Neural progenitor cell (in vitro differentiated cells): Measurements from ENCODE around the gene DNAJC18. TPM values are rescaled to one million over a fixed set of nuclear protein-coding genes. Genes with fewer than 3 reads are reported as not detected.

ENCODE experiments used
- DNase-seq: peaks from one replicate; pipeline ENCODE4 v3.0.0-alpha.2; 2016; ENCODE audit warnings: low spot score
- H2AFZ ChIP-seq: fragments of 200-600 bp; sonication (generic); replicated peaks from 2 replicates; pipeline ENCODE4 v1.6.1; 2016; ENCODE audit warnings: antibody characterized with exemption
- H3F3A ChIP-seq: fragments of 200-600 bp; sonication (generic); 2 replicates; pipeline ENCODE4 v1.6.1; 2016; ENCODE audit warnings: antibody characterized with exemption, low read depth
- H3K27ac ChIP-seq: fragments of 200-600 bp; sonication (generic); 2 replicates; pipeline ENCODE4 v1.5.1; 2016; ENCODE audit warnings: mild to moderate bottlenecking
- H3K27me3 ChIP-seq: fragments of 200-600 bp; sonication (generic); 2 replicates; pipeline ENCODE4 v1.6.1; 2016; ENCODE audit warnings: mild to moderate bottlenecking, moderate library complexity
- H3K36me3 ChIP-seq: fragments of 200-600 bp; sonication (generic); 2 replicates; pipeline ENCODE4 v1.5.1; 2016
- H3K4me1 ChIP-seq: fragments of 200-600 bp; sonication (generic); 2 replicates; pipeline ENCODE4 v1.6.1; 2016; ENCODE audit warnings: mixed run types
- H3K4me2 ChIP-seq: fragments of 200-600 bp; sonication (generic); 2 replicates; pipeline ENCODE4 v1.6.1; 2016
- H3K4me3 ChIP-seq: fragments of 200-600 bp; sonication (generic); 2 replicates; pipeline ENCODE4 v1.5.1; 2016
- H3K79me2 ChIP-seq: fragments of 200-600 bp; sonication (generic); 2 replicates; pipeline ENCODE4 v1.6.1; 2016; ENCODE audit warnings: low read depth
- H3K9ac ChIP-seq: fragments of 200-600 bp; sonication (generic); 2 replicates; pipeline ENCODE4 v1.6.1; 2016
- H3K9me3 ChIP-seq: fragments of 200-600 bp; sonication (generic); 2 replicates; pipeline ENCODE4 v1.5.1; 2016; ENCODE audit warnings: low read depth
- H4K20me1 ChIP-seq: fragments of 200-600 bp; sonication (generic); 2 replicates; pipeline ENCODE4 v1.6.1; 2016; ENCODE audit warnings: low read depth
- H3K27ac Mint-ChIP-seq: 3 replicates; pipeline ENCODE4 v1.8.0; 2021; ENCODE audit warnings: mixed read lengths
- H3K27me3 Mint-ChIP-seq: 2 replicates; pipeline ENCODE4 v1.8.0; 2022; ENCODE audit warnings: low read depth, mild to moderate bottlenecking, inconsistent platforms, moderate library complexity, mixed read lengths; ENCODE audit not compliant: insufficient read depth
- H3K36me3 Mint-ChIP-seq: 3 replicates; pipeline ENCODE4 v1.8.0; 2021; ENCODE audit warnings: mixed read lengths
- H3K4me1 Mint-ChIP-seq: 3 replicates; pipeline ENCODE4 v1.8.0; 2021; ENCODE audit warnings: mixed read lengths
- H3K4me3 Mint-ChIP-seq: 3 replicates; pipeline ENCODE4 v1.8.0; 2021; ENCODE audit warnings: mild to moderate bottlenecking, moderate library complexity, mixed read lengths
- H3K9me3 Mint-ChIP-seq: 3 replicates; pipeline ENCODE4 v1.8.0; 2020; ENCODE audit warnings: mixed read lengths
- EZH2 ChIP-seq: fragments of 200-600 bp; sonication (generic); IDR thresholded peaks from 2 replicates; pipeline ENCODE4 v1.6.1; 2017; ENCODE audit warnings: antibody characterized with exemption, mild to moderate bottlenecking, moderate library complexity
- EZH2phosphoT487 ChIP-seq: fragments of 200-600 bp; sonication (generic); IDR thresholded peaks from 2 replicates; pipeline ENCODE4 v1.6.1; 2017; ENCODE audit warnings: antibody characterized with exemption
- total RNA-seq: library from RNA; depleted of rRNA; stranded (reverse); fragments of >200 nt; gene quantifications from 2 replicates; pipeline ENCODE4 v1.2.3, GENCODE V29; 2015; ENCODE audit warnings: low replicate concordance
- TF ChIP-seq, protein P1 (sequence below): fragments of 200-600 bp; sonication (generic); IDR thresholded peaks from 2 replicates; pipeline ENCODE4 v1.5.1; 2017; ENCODE audit warnings: antibody characterized with exemption, mild to moderate bottlenecking

The DNAJC18 gene
- total RNA-seq, 1 donor from 2014 or later: 21.7 TPM

DNA sequence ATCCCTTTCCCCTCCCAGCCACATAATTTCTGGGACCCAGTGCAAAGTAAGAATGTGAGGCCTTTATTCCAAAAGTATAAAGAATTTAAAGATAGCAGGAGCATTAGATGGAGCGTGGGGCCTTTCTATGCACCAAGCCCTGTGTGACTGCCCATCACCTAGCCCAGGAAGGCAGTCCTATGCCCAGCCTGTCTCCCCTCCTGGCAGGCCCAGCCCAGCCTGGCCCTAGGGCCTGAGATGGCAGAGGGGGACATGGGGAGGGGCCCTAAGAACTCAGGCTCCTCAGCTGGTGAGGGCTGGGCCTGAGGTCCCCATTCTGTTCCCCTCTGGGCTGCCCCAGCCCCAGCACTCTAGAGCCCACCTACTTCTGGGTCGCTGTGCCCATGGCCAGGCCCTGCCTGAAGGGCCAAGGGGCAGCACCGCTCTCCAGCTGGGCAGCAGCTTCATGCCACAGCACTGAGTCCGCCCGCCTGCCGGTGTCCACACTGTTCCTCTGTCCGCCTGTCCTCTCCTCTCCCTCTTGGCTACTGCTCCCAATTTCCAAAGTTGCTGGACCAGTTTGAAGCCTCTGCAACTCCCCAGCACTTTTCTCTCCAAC lies 55.2 kb downstream of the DNAJC18 start:
- H3K4me3 Mint-ChIP-seq: no peak overlapping the region

GRCh38 chr5:139383275-139383992 lies 55.9 kb downstream of the DNAJC18 start, which contains the start of gene SLC23A1:
Gene SLC23A1 (minus strand): TSS chr5:139383297. CDS start chr5:139383253, 44 bp downstream.
- Histone ChIP-seq H3K4me2 (no peak within 1 kb of the TSS), H3F3A (no peaks in the 10 kb centered on the region), H3K4me1 (peaks cover 2% of the 10 kb centered on the region), H3K79me2 (no peaks in the 10 kb centered on the region), H3K27me3 (no peaks in the 10 kb centered on the region), H3K4me3 (no peak within 1 kb of the TSS), H3K36me3 (no peaks in the 10 kb centered on the region), H3K9ac (no peak within 1 kb of the TSS), H3K27ac (no peak within 1 kb of the TSS), H3K9me3 (no peaks in the 10 kb centered on the region), H4K20me1 (no peaks in the 10 kb centered on the region), H2AFZ (no peak within 1 kb of the TSS)
- DNase-seq: no peak
- Mint-ChIP-seq H3K27me3 (peaks cover 4% of the 10 kb centered on the region), H3K4me3 (no peak within 1 kb of the TSS), H3K4me1 (peaks cover 16% of the 10 kb centered on the region), H3K9me3 (no peaks in the 10 kb centered on the region), H3K27ac (no peak within 1 kb of the TSS), H3K36me3 (no peaks in the 10 kb centered on the region)
- TF ChIP-seq EZH2phosphoT487 (no peak), EZH2 (no peak)
- TF ChIP-seq, protein P1, sequence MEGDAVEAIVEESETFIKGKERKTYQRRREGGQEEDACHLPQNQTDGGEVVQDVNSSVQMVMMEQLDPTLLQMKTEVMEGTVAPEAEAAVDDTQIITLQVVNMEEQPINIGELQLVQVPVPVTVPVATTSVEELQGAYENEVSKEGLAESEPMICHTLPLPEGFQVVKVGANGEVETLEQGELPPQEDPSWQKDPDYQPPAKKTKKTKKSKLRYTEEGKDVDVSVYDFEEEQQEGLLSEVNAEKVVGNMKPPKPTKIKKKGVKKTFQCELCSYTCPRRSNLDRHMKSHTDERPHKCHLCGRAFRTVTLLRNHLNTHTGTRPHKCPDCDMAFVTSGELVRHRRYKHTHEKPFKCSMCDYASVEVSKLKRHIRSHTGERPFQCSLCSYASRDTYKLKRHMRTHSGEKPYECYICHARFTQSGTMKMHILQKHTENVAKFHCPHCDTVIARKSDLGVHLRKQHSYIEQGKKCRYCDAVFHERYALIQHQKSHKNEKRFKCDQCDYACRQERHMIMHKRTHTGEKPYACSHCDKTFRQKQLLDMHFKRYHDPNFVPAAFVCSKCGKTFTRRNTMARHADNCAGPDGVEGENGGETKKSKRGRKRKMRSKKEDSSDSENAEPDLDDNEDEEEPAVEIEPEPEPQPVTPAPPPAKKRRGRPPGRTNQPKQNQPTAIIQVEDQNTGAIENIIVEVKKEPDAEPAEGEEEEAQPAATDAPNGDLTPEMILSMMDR: no peak

More for the DNA sequence above, 55.2 kb downstream of the DNAJC18 start:
- Histone ChIP-seq H3K27ac (no peak overlapping the region), H4K20me1 (no peaks in the 10 kb centered on the region), H3K9me3 (no peaks in the 10 kb centered on the region), H3K79me2 (no peaks in the 10 kb centered on the region), H2AFZ (no peak overlapping the region), H3K4me2 (no peak overlapping the region), H3K36me3 (no peaks in the 10 kb centered on the region), H3K27me3 (no peaks in the 10 kb centered on the region), H3K9ac (no peak overlapping the region), H3K4me1 (peaks cover 4% of the 10 kb centered on the region), H3F3A (no peaks in the 10 kb centered on the region), H3K4me3 (no peak overlapping the region)
- Mint-ChIP-seq H3K9me3 (no peaks in the 10 kb centered on the region), H3K36me3 (no peaks in the 10 kb centered on the region), H3K27me3 (no peaks in the 10 kb centered on the region), H3K27ac (no peak overlapping the region), H3K4me1 (peaks cover 16% of the 10 kb centered on the region)
- DNase-seq: no peak
- TF ChIP-seq EZH2 (no peak), EZH2phosphoT487 (no peak)
- TF ChIP-seq, protein P1: no peak

DNA sequence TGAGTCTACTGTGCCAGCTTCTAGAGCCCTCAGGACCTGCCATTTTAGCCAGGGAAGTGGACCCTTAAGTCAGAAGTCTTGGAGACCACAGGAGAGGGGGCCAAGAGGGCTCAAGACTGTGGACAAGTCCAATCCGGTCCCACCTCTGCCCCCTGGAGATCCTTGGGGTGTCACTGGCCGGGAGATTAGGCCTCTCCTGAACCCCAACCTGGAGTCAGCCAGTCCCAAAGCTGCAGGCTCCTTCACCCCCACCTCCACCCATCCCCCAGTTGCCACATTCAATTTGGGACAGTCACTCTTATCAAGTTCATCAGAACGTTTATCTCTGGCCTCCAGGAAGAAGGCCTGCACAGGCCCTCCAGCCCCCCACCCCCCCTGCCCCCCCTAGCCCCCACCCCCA lies 56.5 kb downstream of the DNAJC18 start:
- no peak overlapping the region for H3K4me3 Mint-ChIP-seq
- TF ChIP-seq EZH2phosphoT487: no peak
- TF ChIP-seq, protein P1: no peak
- TF ChIP-seq EZH2: no peak
- H3K27ac Mint-ChIP-seq: no peak overlapping the region

More for the DNA sequence above, 56.5 kb downstream of the DNAJC18 start:
- H3K79me2 ChIP-seq: no peaks in the 10 kb centered on the region
- Mint-ChIP-seq H3K9me3 (no peaks in the 10 kb centered on the region), H3K4me1 (peaks cover 12% of the 10 kb centered on the region), H3K36me3 (no peaks in the 10 kb centered on the region), H3K27me3 (peaks cover 4% of the 10 kb centered on the region)
- no peak overlapping the region for H3K9ac ChIP-seq
- DNase-seq: no peak
- no peaks in the 10 kb centered on the region for H3K4me1 ChIP-seq
- no peaks in the 10 kb centered on the region for H3K9me3 ChIP-seq
- H3K27me3 ChIP-seq: no peaks in the 10 kb centered on the region
- H4K20me1 ChIP-seq: no peaks in the 10 kb centered on the region
- no peak overlapping the region for H3K4me3 ChIP-seq
- no peak overlapping the region for H2AFZ ChIP-seq
- no peak overlapping the region for H3K4me2 ChIP-seq
- H3F3A ChIP-seq: no peaks in the 10 kb centered on the region
- no peak overlapping the region for H3K27ac ChIP-seq
- H3K36me3 ChIP-seq: no peaks in the 10 kb centered on the region
